ENCODE measurements around the gene BCOR. TPM values are rescaled to one million over a fixed set of nuclear protein-coding genes. Genes with fewer than 3 reads are reported as not detected.

BCOR gene
- total and polyA plus RNA-seq, 2 of the 13 experiments (the other 11 are each of a cell fraction or from before 2014, with no cell fraction given) = 14.3 to 15.2 TPM

DNA sequence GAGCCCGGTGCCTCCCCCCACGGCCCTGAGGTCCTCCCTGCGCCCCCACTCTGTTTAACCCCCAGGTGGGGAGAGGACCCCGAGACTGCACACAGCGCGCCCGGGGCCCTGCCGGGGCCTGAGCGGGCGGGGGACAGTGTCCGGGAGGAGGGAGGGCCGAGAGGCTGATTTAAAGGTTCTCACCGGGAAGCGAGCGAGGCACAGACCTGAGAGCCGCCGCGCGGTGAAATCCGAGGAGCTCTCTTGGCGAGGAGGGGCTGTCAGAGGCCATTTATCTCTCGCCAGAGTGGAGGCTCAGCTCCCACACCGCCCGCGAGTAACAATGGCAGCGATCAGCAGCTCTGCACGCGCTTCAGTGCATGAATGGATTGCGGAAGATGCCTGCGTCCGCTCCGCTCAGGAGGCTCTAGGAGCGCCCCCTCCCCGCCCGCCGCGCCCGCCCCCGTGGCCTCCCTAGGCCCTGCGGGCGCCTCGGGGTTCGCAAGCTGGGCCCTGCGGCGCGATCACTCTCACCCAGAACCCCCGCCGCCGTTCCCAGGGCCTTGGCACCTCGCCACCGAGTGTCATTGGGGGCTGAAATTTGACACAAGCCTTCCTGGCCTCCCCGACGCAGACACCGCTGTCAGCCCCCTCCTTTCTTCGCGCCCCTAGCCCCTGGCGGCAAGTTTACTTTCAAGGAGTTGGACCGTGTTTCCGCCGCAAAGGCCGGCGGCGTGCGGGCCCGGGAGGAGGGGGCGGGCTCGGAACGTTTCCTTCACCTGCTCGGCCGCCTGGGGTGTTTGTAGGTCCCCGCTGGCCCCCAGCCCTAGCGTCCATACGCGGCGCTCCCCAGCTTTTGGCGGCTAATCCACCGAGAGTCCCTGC lies 48.7 kb upstream of the BCOR start (continued):
- TF ChIP-seq TEAD2 (CRISPR knock-in tag; IDR thresholded peaks at IDR 0.05) (no peak), DMAP1 (CRISPR knock-in tag; IDR thresholded peaks at IDR 0.05) (no peak), KDM5B (CRISPR knock-in tag; IDR thresholded peaks at IDR 0.05; ENCODE audit: borderline replicate concordance) (no peak; the same call in 1 of the 2 replicates), YEATS2 (CRISPR knock-in tag; IDR thresholded peaks at IDR 0.05; ENCODE audit: borderline replicate concordance) (no peak), ATF7 (IDR thresholded peaks at IDR 0.05) (no peak), ATF7 (CRISPR knock-in tag; IDR thresholded peaks at IDR 0.05) (no peak), ZNF501 (CRISPR knock-in tag; IDR thresholded peaks at IDR 0.05) (0 out of 2 replicates have a peak, but pooled peaks have one; percentile 36), SAFB2 (CRISPR knock-in tag; IDR thresholded peaks at IDR 0.05; ENCODE audit: borderline replicate concordance, low read depth) (no peak), ZNF260 (CRISPR knock-in tag; IDR thresholded peaks at IDR 0.05; ENCODE audit: borderline replicate concordance, low read depth) (no peak), YY1 (IDR thresholded peaks at IDR 0.05; ENCODE audit: insufficient read depth, insufficient replicate concordance, low read depth, low read length) (peak; percentile 56), KLF16 (CRISPR knock-in tag; IDR thresholded peaks at IDR 0.05) (no peak; a peak in 1 of 4 replicates), PHF5A (CRISPR knock-in tag; IDR thresholded peaks at IDR 0.05; ENCODE audit: low read depth, unreplicated experiment) (no peak), RXRA (CRISPR knock-in tag; IDR thresholded peaks at IDR 0.05) (no peak), ZNF816 (CRISPR knock-in tag; IDR thresholded peaks at IDR 0.05; ENCODE audit: borderline replicate concordance) (no peak), ZFX (CRISPR knock-in tag; IDR thresholded peaks at IDR 0.05; ENCODE audit: low read depth) (peak; percentile 55), KDM6A (CRISPR knock-in tag; IDR thresholded peaks at IDR 0.05; ENCODE audit: low read depth) (no peak), SALL2 (CRISPR knock-in tag; IDR thresholded peaks at IDR 0.05) (no peak), NCOA1 (CRISPR knock-in tag; IDR thresholded peaks at IDR 0.05) (no peak), MAX (IDR thresholded peaks at IDR 0.05) (0 out of 2 replicates have a peak, but pooled peaks have one; percentile 36)
- TF ChIP-seq, protein P1, sequence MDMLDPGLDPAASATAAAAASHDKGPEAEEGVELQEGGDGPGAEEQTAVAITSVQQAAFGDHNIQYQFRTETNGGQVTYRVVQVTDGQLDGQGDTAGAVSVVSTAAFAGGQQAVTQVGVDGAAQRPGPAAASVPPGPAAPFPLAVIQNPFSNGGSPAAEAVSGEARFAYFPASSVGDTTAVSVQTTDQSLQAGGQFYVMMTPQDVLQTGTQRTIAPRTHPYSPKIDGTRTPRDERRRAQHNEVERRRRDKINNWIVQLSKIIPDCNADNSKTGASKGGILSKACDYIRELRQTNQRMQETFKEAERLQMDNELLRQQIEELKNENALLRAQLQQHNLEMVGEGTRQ (IDR thresholded peaks at IDR 0.05; ENCODE audit: low read depth, low read length) = no peak
- TF ChIP-seq, protein P1 (CRISPR knock-in tag; IDR thresholded peaks at IDR 0.05; ENCODE audit: borderline replicate concordance) = no peak
- TF ChIP-seq, protein P2, sequence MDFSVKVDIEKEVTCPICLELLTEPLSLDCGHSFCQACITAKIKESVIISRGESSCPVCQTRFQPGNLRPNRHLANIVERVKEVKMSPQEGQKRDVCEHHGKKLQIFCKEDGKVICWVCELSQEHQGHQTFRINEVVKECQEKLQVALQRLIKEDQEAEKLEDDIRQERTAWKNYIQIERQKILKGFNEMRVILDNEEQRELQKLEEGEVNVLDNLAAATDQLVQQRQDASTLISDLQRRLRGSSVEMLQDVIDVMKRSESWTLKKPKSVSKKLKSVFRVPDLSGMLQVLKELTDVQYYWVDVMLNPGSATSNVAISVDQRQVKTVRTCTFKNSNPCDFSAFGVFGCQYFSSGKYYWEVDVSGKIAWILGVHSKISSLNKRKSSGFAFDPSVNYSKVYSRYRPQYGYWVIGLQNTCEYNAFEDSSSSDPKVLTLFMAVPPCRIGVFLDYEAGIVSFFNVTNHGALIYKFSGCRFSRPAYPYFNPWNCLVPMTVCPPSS (IDR thresholded peaks at IDR 0.05) = no peak
- TF ChIP-seq, protein P3, sequence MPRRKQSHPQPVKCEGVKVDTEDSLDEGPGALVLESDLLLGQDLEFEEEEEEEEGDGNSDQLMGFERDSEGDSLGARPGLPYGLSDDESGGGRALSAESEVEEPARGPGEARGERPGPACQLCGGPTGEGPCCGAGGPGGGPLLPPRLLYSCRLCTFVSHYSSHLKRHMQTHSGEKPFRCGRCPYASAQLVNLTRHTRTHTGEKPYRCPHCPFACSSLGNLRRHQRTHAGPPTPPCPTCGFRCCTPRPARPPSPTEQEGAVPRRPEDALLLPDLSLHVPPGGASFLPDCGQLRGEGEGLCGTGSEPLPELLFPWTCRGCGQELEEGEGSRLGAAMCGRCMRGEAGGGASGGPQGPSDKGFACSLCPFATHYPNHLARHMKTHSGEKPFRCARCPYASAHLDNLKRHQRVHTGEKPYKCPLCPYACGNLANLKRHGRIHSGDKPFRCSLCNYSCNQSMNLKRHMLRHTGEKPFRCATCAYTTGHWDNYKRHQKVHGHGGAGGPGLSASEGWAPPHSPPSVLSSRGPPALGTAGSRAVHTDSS (CRISPR knock-in tag; conservative IDR thresholded peaks at IDR 0.05) = no peak
- TF ChIP-seq, protein P4, sequence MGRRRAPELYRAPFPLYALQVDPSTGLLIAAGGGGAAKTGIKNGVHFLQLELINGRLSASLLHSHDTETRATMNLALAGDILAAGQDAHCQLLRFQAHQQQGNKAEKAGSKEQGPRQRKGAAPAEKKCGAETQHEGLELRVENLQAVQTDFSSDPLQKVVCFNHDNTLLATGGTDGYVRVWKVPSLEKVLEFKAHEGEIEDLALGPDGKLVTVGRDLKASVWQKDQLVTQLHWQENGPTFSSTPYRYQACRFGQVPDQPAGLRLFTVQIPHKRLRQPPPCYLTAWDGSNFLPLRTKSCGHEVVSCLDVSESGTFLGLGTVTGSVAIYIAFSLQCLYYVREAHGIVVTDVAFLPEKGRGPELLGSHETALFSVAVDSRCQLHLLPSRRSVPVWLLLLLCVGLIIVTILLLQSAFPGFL (CRISPR knock-in tag; IDR thresholded peaks at IDR 0.05) = no peak
